HL-60/S4 treated with phorbol 12-myristate 13-acetate at 8.2 ng/mL for 4 days and 3 days (cell line): Measurements from ENCODE around the gene C1GALT1.
"Not testable (repeated sequence)": the region's sequence is repeated elsewhere in the genome, so short reads cannot be mapped to it uniquely, and the experiment has no call there.

Experiments used
- in situ Hi-C: fragments of 300-500 bp; cut with MboI; formaldehyde crosslinking; loops from 2 replicates; pipeline ENCODE4 v1.15.0; 2022; ENCODE audit warnings: low sequenced_read_pairs

The C1GALT1 gene

DNA sequence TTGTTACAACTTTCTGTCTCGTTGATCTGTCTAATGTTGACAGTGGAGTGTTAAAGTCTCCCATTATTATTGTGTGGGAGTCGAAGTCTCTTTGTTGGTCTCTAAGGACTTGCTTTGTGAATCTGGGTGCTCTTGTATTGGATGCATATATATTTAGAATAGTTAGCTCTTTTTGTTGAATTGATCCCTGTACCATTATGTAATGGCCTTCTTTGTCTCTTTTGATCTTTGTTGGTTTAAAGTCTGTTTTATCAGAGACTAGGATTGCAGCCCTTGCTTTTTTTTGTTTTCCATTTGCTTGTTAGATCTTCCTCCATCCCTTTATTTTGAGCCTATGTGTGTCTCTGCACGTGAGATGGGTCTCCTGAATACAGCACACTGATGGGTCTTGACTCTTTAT, 17.2 kb downstream of the C1GALT1 start:
- in situ Hi-C loops: not testable (repeated sequence)

DNA sequence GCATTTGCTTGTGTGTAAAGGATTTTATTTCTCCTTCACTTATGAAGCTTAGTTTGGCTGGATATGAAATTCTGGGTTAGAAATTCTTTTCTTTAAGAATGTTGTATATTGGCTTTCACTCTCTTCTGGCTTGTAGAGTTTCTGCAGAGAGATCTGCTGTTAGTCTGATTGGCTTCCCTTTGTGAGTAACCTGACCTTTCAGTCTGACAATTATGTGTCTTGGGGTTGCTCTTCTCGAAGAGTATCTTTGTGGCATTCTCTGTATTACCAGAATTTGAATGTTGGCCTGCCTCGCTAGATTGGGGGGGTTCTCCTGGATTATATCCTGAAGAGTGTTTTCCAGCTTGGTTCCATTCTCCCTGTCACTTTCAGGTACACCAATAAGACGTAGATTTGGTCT, 17.9 kb downstream of the C1GALT1 start:
- in situ Hi-C loops: not testable (repeated sequence)

DNA sequence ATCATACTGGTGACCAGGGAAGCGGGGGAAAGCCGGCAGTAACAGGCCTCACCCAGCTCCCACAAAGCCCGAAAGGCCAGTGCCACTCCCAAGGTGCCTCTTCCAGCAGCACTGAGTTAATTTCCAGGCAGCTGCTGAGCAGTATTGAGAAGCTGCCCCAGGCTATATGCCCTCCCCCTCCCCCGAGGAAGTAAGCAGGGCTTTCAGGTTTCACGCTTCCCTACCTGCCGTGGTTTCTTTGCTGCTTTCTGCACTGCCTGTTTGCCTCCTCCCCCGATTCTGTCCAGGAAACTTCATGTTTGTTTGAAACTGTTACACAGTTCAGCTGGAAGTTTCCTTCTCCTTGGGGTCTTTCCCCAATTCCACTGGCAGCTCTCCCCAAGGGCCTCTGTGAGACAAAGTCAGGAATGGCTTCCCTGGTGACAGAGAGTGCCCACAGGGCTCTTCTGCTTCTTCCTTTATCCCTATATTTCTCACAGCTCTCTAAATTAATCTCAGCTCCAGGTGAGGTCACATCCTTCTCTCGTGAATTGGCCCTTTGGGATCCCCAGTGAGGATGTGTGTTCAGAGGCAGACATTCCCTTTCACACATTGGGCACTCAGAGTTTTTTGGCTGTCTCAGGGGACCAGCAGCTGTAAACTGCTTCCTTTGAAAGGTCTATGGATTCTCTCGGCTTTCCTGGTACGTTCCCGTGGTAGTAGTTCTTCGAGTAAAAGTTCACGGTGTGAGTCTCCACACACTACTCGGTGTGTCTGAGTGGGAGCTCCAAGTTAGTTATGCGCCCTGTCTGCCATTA, 19.4 kb downstream of the C1GALT1 start:
- in situ Hi-C loops: no loop called here

DNA sequence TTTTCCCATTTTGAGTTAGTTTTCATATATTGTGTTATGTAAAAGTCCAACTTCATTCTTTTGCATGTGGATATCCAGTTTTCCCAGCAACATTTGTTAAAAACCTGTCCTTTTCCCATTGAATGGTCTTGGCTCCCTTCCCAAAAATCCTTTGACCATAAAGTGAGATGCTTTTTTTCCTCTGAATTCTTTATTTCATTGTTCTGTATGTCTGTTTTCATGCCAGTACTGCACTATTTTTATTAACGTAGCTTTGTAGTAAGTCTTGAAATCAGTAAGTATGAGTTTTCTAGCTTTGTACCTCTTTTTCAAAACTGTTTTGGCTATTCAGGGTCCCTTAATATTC, 20.0 kb downstream of the C1GALT1 start:
- in situ Hi-C loops: no loop called here

DNA sequence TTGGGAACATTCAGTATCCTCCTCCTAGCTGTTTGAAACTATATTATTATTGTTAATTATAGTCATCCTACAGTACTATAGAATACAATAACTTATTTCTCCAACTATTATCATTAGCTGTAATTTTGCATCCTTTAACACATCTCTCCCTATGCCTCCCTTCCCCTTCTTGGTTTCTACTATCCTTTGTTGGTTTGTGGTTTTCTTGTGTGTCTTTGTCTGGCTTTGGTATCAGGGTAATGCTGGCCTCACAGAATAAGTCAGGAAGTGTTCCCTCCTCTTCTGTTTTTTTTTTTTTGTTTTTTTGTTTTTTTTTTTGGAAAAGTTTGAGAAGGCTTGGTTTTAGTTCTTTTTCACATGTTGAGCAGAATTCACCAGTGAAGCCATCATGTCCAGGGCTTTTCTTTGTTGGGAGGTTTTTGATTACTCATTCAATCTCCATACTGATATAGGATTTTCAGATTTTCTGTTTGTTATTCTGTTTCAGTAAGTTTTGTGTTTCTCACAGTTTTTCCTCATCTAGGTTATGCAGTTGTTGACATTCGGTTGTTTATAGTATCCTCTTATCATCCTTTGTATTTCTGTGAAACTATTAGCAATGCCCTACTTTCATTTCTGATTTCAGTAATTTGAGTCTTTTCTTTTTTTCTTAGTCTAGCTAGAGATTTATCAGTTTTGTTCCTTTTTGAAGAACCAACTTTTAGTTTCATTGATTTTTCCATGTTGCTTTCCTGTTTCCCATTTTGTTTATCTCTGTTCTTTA, 21.6 kb downstream of the C1GALT1 start:
- in situ Hi-C loops: no loop called here

DNA sequence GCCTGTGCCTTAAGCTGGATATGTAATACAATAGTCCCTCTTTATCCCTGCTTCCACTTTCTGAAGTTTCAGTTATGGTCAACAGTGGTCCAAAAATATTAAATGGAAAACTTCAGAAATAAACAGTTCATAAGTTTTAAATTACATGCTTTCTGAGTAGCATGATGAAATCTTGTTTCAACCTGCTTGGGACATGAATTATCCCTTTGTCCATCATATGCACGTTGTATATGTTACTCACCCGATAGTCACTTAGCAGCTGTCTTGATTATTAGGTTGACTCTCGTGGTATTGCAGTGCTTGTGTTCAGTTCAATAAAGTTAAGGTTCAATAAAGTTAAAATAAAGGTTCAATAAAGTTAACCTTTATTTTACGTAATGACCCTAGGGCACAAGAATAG, 25.5 kb downstream of the C1GALT1 start:
- in situ Hi-C loops: no loop called here

DNA sequence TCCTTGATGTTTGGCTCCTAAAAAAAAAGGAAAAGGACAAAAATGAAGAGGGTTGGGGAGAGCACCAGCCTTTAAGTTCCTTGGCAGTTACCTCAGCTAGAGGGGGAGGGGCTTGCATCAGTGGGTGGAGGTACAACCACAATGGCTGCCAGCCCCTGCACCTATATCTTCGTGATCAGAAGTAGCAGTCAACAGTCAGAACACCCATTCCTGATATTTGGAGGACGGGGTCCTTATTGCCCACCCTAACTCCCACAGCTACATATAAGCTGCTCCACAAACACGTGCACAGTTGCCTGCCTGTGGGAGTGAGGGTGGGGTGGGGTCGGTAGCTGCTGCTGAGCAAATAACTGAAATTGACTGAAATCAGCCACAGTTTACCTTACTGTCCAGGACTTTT, 26.2 kb downstream of the C1GALT1 start:
- in situ Hi-C loops: no loop called here

DNA sequence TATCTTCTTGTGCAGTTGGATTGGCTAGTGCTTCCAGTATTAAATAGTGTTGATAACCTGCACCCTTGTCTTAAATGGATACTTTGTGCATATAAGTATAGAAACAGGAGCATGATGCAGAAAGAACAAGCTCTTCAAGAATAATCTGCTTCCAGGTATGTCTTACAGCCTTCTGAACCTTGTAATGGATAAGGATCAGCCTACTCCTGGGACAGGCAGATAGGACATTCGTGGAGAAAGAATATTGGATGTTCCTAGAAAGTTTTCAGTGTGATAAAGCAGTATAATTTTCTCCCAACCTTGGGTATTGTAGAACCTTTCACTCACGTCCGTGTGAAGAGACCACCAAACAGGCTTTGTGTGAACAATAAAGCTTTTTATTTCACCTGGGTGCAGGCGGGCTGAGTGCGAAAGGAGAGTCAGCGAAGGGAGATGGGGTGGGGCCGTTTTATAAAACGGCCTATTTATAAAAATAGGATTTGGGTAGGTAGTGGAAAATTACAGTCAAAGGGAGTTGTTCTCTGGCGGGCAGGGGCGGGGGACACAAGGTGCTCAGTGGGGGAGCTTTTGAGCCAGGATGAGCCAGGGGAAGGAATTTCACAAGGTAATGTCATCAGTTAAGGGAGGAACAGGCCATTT, 27.2 kb downstream of the C1GALT1 start:
- in situ Hi-C loops: no loop called here

DNA sequence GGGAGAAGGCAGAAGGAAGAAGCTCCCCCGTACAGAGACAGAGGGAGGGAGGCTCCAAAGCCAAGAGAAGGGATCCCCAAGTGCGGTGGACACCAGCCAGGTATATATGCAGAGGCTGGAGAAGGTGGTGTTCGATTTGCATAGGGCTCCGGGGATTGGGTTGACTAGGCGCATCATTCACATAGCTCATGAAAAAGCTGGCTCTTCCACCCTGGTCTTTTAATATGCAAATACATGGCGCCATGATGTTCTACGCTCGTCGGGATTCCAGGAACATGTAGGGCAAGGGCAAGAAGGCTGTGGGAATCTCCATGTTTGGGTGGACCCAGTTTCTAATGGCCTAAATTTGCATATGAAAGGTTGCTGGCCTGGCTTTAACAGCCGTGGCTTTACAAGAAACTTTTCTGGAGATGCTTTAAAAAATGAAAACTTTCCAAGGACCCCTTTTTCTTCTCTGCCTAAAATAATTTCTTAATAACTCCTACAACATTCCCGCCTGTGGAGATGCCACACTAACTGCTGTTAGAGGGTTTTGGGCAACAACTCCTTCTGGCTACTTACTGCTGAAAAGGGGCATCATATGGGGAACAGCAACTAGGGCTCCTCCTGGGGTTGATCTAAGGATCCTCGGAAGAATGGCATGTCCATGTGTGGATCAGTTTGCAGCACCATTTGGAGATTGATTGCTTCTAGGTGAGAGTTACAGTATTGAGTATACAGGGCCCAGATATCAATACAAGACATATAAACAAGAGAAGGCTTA, 28.3 kb downstream of the C1GALT1 start:
- in situ Hi-C loops: no loop called here

DNA sequence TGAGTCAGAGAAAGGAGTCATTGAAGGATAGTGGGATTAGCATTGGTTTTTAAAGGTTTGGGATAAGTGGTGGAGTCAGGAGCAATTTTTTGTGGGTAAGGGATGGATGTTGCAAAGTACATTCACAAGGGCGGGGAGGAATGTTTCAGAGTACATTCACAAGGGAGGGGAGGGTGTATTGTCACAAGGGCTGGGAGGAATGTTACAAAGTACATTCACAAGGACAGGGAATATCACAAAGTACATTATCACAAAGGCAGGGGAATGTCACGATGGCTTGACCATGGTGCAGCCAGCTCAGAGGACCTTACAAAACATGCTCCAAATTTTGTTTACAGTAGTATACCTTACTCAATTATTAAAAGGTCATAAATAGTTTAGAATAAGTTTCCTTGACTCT, 30.3 kb downstream of the C1GALT1 start:
- in situ Hi-C loops: no loop called here

DNA sequence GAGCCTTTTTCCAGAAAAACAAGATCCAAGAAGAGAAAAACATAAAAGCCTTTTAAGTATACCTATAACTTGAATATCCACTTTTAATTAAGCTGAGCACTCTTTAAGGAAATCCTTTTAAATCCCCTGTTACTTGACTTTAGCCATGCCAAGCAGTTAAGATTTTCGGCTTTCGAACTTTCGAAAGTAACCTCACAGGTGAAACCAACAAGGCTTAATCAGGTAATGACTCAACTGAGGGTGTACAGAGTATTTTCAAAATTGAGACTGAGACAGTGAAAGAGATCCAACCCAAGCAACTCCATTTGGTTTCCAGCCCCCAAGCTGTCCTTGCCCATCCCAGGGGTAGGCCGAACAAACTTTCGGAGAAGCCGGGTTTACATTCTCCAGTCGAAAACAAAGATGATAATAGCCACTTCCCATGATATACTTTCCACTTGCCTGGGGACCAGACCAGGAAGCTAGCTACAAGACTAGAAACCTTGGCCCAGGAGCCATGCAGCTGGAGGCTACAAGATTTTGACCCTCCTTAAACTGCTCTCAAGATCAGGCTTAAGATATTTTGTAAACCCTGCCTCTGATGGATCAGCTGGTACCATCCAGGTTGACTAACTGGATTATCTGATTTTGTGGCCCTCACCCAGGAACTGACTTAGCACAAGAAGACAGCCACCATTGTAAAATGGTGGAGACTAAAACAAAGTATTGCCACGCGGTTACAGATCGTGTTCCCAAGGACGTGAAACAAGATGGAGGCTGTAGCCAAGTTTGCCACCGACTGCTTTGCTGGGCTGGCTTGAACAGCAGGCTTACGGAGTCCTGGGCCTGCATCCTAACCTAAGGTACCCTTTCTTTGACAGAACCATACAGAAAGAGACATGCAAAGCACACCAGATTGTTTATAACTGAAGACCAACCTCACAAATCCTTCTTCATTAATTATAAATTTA, 32.3 kb downstream of the C1GALT1 start:
- in situ Hi-C loops: no loop called here

DNA sequence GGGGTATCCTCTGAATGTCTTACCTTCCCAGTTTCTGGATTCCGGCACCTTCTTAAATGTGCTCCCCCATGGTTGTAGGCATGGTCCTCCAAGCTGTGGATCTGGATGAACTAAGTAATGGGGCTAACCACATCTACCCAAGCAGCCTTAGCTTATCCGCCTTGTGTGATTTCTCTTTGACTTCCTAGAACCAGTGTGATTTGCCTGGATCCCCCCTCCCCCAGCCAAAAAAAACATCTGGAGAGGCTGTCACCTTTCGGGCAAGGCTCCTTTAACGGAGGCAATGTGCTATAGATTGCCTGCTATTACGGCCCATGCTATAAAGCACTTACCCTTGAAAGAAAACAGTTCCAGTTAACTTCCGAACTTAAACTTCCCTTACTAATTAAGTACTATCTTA, 33.9 kb downstream of the C1GALT1 start:
- in situ Hi-C loops: no loop called here

DNA sequence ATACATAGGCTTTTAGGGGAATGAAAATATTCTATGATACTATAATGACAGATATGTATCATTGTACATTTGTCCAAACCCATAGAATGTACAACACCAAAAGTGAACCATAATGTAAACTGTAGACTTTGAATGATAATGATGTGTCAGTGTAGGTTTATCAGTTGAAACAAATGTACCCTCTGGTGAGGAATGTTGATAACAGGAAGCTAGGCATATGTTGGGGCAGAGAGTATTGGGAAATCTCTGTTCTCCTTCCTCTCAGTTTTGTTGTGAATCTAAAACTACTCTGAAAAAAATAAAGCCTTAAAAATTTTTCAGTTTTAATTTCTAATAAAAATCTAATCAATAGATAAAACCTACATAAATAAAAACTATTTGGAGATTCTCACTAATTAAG, 36.9 kb downstream of the C1GALT1 start:
- in situ Hi-C loops: no loop called here

DNA sequence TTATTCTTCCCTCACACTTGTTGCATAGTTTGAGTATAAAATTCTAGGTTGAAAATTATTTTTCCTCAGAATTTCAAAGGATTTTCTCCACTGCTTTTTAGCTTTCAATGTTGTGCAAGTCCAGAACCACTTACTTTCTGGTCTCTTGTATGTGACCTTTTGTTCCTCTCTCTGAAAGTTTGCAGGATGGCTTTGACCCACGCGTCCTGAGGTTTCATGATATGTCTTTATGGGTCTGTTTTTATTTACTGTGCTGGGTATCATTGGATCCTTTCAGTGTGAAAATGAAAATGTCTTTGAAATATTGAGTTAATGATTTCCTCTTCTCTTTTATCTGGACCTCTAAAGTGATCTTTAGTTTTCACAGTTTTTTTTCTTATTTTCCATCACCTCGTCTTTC, 38.5 kb downstream of the C1GALT1 start:
- in situ Hi-C loops: no loop called here

DNA sequence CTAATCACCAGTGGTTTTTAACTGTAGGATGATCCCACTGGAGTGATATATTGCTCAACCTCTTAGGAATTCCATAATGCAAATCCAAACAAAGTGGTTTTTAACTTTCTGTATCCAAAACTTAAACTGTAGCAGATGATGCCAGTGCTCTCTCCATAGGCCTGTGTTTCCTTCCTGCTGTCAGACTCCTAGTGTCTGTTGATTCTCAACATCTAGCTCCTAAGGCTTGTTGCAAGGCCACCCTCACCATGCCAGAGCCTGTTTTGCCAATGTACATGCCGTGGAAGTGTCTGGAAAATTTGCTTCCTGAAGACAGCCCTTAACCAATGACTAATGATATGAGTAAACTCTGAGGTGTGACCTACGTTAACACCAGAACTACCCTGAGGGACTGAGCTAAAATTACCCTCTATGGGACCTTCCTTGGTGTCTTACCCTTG, 39.3 kb downstream of the C1GALT1 start:
- in situ Hi-C loops: no loop called here

DNA sequence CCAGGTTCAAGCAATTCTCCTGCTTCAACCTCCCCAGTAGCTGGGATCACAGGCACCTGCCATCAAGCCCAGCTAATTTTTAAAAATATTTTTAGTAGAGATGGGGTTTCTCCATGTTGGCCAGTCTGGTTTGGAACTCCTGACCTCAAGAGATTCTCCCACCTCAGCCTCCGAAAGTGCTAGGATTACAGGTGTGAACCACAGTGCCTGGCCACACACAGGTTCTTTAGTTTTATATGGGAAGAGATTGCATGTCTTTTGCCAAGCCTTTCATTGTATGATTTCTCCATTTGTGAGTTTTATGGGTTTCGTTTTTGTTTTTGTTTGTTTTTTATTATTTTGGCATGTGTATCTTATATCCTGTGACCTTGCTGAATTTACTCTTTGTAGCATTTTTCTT, 40.9 kb downstream of the C1GALT1 start:
- in situ Hi-C loops: no loop called here

DNA sequence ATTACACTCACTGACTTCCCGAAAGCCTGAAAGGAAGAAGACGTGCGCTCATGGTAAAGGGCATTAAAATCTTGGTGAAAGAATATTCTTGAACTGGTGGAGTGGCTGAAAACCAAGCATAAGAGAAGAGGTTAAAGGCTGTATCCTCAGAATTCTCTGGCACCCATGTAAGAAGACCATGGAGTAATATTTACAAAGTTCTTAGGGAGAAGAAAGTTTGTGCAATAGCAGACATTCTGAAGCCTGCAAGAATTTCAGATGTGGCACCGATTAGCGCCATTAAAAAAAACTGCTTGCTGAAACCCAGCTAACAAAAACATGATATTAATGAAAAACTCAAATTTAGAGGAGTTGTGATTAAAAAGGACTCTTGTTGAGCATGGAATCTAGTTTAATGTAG, 44.1 kb downstream of the C1GALT1 start:
- in situ Hi-C loops: no loop called here

DNA sequence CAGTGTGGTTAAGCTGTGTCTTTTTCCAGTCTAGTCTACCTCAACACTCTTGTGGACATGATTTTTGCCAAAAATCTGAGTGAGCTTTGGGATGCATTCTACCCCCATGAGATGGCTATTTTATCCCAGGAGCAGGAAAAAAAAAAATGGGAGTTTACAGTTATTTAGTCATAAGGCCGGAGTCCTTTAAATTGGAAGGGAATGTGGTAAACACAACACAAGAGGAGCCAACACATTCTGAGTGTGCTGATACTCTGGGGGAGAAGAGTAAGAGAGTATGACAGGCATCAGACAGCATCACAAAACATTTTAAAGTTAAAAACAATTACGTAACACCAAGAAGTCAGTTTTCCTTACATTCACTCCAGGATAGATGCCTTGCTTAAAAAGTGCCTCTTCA, 46.1 kb downstream of the C1GALT1 start:
- in situ Hi-C loops: no loop called here

DNA sequence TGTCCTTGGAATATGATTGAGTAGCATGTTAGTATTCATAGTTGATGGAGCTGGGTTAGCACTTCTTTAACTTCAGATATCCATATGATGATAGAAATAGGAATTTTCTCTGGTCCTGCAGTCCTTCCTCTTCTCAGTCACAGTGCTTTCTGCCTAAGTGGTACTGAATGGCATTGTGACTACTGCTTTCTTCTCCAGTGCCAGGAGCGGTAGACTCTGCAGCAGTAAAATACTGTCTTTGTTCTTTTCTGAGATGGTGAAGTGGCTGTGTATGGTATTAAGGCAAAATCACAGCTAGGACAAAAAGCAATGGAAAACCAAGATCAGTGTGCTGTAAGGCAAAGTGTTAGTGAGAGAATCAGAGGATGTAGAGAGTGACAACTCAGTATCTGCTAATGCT, 46.6 kb downstream of the C1GALT1 start:
- in situ Hi-C loops: no loop called here

DNA sequence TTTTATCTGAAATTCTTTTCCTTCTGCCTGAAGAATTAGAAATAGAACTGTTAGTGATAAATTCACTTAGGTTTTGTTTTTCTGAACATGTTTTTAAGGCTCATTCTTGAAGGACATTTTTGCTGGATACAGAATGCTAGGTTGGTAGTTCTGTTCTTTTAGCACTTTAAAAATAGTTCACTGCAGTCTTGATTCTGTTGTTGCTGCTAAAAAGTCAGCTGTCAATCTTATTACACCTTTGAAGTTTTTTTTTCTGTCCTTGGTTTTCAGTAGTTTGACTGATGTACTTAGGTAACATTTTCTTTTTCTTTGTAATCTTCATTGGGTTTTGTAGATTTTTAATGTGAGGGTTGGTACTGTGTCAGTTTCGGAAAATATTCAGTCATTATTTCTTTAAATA, 48.7 kb downstream of the C1GALT1 start:
- in situ Hi-C loops: no loop called here
